GM19193 (cell line): ENCODE data around the gene COQ10B.

Source experiments
- POLR2A ChIP-seq: IDR thresholded peaks from 4 replicates; pipeline ENCODE4 v1.6.1; 2011; ENCODE audit not compliant: insufficient read depth, insufficient read length; ENCODE audit errors: extremely low read depth

Gene COQ10B

DNA sequence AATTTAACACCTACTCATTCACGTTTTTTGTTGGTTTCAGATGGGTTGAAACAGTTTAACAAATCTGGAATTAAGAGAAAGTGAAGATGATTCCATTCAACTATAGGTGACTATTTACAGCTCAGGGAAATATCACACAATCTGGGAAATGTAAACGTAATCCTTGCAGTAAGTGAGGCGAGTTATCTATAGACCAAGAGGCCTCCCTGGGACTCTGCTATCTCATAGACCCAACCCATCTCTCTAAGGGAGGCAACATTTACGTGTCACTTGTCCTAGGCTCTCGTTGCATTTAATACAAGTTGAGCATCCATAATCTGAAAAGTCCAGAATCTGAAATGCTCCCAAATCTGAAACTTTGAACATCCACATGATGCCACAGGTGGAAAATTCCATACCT is 60.6 kb downstream of the COQ10B start:
- TF ChIP-seq POLR2A = no peak

GRCh38 chr2:197514754-197515153 is 61.4 kb downstream of the COQ10B start:
- TF ChIP-seq POLR2A = no peak

GRCh38 chr2:197515315-197515738 is 62.0 kb downstream of the COQ10B start:
- TF ChIP-seq POLR2A = no peak

DNA sequence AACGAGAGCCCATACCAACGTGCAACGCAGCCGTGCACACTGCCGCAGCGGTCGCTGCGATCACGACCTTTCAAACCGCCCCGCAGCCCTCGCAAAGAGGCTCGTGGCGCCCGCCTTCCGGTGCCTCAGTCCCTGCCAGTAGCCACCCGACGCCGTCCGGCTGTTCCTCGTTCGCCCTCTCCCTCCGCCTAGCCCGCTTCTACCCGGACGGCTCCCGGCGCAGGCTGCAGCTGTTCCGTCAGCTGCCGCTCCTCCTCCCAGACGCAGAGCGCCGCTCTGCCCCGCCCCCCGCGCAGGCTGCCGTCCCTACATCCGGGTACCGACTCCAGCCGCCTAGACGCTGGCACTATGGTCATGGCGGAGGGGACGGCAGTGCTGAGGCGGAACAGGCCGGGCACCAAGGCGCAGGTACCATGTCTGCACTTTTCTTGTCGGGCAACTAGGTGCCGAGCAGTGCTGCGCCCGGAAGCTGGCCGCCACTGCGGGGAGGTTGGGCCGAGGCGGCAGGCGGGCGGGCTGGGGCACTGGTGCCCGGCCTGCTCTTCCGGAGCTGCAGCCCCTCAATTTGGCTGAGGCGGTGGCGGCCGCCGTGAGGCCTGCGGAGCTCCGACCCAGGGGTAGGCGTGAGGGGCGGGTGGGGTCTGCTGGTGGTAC is 62.5 kb downstream of the COQ10B start, which contains the start of gene MOB4:
Gene MOB4 (plus strand): TSS at position 328 of the 654 bp plus-strand sequence. CDS start 21 bp downstream, at position 349.
- peak; percentile 97 for TF ChIP-seq POLR2A

DNA sequence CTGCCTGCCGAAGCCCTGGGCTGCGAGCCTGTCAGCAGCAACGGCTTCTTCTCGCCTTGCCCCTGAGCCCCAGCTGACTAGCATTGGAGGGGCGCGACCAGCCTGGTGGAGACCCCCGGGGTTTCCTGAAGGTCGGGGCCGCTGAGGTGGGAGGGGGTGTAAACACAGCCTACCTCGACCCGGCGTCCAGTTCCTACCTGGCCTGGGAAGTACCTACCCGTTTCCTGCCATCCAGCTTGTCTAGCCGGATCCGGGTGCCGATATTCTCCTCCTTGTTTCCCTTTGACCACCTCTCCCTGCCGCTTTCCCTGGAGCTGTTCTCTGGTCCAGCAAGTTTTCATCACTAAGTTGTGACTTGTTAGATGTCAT is 63.0 kb downstream of the COQ10B start:
- no peak for TF ChIP-seq POLR2A

DNA sequence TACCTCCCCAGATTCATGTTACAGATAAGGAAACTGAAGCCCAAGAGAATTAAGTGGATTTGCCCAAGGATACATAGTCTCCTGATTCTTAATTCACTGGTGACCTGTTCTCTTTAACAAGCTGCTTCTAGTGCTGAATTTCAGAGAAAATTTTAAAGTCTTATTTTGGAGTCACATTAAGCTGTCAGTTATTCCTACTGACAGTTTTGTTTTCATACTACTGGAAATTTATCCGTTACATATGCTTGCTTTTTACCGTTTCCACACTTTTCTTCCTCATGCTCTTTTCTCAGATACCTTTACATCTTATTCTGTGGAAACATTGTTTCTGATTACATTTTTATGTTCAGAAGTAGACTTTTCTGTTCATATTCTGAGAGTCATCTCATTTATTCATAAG is 63.8 kb downstream of the COQ10B start:
- no peak for TF ChIP-seq POLR2A
